ENCODE measurements around the gene GPR3.
A peak's percentile ranks its signal among the peaks of the same experiment; 100 is the strongest.
"Not testable (repeated sequence)": the region's sequence is repeated elsewhere in the genome, so short reads cannot be mapped to it uniquely, and the experiment has no call there.

GPR3 gene

DNA sequence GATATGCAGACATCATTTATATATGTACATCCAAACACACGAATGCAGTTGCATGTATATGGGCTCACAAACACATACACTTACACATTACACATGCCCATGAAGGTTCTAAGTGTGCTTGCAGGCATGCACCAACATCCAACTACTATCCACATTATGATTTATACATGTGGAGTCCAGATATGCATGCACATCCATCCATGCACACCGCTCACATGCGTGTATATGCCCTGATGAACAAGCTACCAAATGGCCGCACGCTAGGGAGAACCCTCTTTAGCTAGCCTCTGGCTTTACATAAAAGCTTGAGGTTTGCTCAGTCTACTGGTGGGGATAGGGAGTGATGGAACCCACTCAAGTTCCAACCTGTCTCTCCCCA lies 8.5 kb downstream of the GPR3 start:
- DNase-seq: no peak

DNA sequence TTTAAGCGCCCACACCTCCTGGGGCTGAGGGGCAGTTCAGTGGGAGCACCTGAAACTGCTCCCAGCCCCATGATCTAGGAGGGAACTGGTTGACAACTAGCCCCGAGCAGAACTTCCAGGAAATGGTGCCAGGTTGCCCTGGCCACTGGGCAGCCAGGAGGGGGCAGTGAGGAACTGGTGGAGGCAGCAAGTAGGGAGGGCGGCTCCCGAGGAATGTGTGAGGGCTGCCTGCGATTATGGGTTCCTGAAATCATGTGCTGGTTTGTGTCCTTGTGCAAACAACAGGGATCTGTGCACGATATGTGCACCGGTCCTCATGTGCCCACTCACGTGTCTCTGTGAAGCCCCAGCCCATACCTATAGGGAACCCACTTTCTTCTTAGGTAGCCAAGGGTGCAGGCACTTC lies 9.9 kb downstream of the GPR3 start:
- peak; percentile 6 for DNase-seq

DNA sequence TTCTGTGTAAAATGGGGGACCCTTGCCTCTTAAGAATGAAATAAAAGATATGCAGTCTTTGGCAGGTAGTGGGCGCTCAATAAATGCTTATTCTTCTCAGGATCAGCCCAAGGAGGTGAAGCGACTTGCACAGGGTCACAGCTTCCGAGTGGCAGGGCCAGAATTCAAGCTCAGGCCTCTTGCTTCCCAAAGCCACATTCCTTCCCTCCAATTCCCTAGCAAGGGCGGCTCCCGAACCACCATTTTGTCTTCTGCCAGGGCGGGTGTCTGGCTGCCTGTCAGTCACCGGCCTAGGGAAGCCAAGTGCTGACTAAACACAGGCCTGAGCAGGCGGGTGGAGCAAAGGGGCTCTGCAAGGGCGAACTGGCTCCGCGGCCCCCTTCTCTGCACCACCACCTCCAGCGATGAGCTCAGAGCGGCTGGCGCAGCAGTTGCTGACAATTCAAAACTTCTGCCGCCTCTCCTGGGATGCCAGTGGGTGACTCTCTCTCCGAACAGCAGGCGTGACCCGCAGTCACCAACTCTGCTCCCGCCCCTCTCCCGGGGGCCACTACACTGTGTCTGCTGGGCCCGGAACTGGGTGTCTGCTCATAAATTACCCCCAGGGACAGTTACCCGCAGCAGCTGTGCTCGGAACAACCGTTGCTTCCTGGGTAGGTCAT lies 10.8 kb downstream of the GPR3 start:
- no peak for DNase-seq

DNA sequence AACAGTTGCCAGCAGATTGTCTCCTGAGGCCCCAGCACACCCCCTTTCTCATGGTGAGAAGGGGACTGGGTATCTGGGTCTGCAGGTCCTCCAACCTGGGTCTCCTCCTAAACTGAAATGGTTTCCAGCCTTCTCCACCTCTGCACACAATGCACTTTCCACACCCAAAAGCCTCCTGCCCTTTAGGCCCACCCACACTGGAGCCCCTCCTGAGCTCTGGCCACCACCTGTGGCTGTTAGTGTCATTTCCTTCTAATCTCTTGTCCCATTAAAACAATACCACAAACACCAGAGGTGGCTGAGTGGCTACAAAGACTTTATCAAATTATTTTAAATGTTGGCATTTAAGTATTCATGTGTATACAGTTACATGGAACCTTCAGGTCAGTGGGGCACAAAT lies 11.5 kb downstream of the GPR3 start:
- no peak for DNase-seq

DNA sequence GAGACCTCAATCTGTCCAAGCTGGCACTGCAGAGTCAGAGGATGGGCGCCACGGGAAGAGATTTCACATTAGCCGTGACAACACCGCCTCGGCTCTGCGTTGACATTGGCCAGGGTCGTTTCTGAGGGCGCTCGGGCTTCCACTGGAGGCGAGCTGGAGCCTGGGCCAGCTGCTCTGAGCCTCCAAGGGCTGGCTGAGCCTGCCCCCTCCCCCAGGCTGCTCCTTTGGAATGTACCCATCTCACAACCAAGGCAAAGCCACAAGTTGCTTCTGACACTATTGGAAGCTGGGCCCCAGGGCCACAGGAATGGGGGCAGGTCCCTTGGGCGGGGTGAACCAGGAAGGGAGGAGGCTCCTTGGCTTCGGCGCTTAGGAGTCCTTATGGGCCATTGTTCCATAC lies 12.7 kb downstream of the GPR3 start:
- no peak for DNase-seq

DNA sequence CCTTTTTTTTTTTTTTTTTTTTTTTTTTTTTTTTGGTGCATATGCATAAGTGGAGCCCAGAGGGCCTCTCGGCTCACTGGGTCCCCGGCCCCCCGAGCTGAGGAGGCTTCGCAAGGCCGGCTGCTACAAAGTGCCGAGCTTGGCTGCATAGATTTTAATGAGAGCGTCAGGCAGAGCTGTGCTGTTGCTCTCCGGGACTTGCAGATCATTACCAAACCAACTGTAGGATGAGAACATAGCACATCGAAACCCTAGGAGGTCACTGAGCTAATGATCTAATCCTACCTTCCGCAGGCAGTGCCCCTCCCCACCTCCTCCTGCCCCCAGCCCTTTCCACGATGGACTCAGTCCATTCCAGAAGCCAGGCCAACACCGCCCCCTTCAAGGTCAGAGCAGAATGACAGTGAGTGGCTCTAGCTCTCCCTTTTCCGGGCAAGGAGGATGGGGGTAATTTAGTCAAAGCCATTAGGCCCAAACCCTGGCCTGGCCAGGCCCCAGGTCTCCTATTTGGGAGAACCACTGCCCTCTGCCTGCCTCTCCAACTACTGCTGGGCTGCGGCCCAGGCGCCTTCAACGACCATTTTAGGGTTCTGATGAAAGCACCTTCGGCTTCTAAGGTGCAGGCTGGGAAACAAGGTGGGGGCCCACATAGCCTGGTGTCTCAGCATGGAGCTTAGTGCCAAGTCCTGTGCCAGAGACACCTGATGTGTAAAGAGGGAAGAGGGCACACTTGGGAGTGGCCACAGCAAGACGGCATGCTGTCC lies 13.4 kb downstream of the GPR3 start:
- DNase-seq: not testable (repeated sequence)

DNA sequence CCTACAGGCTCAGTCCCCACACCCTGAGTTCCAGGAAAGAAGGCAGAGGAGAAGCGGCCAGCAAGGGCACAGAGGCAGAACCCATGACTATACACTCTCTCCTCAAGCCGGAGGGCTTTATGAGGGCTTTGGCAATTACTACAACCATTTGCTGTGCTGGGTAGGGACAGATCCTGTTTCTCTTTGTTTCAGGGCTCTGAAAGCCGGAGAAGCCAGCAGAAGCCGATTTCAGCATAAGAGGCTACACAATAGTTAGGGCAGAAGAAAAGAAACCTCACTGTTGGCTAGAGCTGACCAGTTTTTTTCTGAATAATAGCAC lies 13.9 kb downstream of the GPR3 start:
- peak; percentile 28 for DNase-seq

DNA sequence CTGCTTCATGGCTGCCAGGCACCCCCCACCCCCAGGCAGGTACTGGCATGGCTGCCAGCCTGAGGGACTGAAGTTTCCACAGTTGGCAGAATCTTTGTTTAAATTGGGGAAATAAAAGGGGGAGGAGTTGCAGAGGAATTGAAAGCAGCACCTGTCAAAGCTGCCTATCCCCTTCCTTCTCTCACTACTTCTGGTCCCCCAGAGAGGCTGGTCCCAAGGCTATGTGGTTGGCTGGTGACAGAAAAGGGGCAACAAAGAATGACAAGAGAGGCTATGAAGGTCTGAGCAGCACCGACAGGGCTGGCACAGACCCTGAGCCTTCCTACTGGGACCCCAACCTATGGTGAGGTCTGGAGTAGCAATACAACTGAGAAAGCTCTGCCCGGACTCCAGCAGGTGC lies 14.4 kb downstream of the GPR3 start:
- not testable (repeated sequence) for DNase-seq

DNA sequence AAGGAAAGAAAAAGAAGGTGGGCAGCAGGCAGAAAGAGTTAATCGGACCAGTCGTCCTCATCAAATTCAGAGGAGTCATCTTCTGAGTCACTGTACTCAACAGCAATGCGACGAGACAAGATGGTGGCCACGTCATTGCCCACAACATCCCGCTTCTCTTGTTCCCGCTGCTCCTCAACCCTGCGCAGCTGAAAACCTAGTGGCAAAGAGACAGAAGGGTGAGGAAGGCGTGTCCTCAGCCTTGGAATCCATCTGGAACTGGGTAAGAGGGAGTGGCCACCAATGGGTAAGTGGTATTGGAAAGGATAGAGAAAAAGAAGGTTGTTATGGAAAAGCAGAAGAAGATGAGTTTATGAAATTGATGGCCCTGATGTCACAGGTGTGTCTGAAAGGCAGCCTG lies 15.7 kb downstream of the GPR3 start:
- no peak for DNase-seq

DNA sequence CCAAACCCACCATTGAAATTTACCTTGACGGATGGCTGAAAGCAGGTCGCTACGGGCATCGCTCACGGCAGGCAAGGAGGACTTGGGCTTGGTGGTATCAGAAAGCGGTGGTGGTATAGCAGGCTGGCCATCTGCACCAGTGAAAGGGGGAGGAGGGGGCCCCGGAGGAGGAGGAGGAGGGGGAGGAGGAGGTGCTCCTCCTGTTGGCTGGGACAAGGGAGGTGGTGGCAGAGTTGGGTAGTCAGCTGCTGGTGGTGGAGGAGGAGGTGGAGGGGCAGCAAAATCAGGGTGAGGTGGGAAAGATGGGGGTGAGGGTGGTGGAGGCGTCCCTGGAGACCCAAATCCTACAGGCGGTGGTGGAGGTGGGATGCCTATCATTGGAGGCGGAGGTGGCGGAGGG lies 17.2 kb downstream of the GPR3 start:
- no peak for DNase-seq

DNA sequence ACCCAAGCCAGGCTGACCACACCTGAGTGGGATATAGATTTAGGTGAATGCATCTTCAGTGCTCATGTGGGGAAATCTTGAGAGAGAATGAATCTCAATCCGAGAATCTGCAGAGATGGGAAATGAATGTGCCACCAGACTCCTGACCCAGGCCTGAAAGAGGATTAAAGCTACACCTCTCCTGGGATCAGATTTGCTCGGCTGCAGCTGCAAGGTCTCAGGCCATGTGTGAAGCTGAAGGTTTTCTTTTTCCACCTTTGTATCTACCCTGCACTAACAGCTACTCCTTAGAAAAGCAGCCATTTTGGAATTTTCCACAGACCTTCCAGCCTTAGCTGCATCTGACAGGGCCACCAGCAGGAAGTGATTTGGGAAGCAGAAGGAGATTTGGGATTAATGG lies 18.3 kb downstream of the GPR3 start:
- DNase-seq: no peak

DNA sequence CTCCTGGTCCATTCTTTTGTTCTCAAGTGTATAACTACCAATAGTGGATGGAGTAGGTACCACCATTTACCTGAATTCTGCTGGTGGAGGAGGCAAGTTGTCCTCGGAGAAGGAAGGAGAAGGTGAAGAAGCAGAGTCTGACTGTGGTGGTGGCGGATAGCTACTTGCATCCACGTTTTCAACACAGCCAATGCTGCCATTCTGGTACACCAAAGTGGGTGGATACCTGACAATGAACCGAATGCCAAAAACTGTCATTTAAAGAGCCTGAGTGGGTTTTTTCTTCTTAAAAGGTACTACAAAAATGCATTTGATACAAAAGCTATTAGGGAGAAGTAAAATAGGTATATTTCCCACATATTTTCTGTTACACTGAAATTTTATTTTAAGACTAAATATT lies 20.1 kb downstream of the GPR3 start:
- no peak for DNase-seq

DNA sequence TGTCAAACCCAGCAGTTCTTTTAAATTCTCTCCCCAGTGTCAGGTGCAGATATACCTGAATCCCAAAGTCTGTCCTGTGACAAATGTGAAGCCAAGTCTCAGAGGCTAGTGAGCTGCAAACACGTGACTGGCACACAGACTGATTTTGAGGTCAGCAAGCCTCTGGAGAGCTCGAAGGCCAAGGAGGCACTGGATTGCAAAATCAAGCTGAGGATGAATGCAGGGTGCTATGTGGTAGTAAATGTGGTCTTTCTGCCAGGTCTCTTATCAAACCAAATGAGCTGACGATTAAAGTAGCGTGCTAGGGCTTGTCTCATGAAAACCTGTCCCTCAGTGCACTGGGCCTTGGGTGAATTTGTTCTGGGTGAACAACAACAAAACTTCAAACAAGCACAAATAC lies 20.6 kb downstream of the GPR3 start:
- DNase-seq: no peak

DNA sequence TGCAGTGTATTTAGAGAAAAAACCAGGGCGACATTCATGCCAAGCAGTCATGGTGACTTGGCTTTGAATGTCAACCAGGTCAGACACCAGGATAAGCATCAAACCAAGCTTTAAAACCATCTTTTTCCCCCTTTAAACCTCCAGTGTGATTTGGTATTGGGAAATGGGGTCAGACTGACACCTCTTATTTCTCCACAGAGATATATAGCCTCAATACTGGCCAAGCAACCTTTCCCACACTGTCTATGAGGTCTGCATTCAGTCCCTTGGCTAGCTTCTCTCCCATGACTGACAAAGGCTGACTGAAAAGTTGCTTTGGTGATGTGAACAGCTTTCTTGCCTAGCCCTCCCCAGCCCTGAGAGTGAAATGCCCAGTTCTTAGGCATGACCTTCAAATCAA lies 21.7 kb downstream of the GPR3 start:
- no peak for DNase-seq

DNA sequence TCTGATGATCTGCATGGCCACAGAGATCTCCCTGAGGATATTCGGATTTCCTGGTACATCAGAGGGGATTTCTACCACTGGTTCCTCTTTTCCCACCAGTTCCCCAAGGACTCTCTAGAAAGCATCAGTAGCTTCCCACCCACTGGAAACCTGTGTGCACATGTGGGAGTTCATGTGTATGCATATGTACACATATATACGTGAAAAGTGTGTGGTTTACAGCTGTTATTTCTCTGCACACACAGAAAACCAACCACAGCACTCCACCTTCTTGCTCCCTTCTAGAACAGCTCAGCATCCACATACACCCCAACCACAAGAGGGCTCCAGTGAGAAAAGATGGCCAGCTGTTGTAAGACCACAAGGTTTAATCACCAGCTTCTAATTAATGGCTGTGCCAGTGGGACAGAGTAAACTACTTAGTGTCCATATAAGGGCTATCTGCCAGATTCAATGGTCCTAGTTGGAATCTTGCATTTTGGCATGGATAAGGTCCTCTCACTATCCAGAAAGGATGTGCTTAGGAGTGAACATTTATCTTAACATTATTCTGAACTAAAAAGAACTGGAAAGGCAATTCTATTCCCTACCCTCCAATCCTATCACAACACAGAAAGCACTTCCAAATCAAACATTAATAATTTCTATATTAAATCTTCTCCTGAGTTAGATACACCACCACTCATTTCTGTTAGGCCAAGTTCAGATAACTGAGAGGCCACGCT lies 24.1 kb downstream of the GPR3 start:
- peak; percentile 46 for DNase-seq

DNA sequence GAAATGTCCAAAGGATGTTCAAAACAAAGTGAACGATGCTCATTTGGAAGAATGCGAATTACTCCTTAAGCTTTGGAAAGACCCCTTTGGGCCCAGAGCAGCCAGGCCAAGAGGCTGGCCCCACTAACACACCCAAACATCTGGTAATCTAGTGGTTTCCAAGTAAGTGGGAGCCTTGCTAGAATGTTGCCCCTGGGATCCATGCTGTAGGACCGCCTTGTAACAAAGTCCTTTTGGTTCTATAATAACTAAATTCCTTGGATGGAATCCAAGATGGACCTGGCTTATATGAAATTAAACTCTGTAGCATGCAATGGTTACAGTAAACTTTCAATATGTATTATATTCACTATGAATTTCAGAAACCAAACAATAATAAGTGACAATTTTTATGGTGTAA lies 25.3 kb downstream of the GPR3 start:
- no peak for DNase-seq

DNA sequence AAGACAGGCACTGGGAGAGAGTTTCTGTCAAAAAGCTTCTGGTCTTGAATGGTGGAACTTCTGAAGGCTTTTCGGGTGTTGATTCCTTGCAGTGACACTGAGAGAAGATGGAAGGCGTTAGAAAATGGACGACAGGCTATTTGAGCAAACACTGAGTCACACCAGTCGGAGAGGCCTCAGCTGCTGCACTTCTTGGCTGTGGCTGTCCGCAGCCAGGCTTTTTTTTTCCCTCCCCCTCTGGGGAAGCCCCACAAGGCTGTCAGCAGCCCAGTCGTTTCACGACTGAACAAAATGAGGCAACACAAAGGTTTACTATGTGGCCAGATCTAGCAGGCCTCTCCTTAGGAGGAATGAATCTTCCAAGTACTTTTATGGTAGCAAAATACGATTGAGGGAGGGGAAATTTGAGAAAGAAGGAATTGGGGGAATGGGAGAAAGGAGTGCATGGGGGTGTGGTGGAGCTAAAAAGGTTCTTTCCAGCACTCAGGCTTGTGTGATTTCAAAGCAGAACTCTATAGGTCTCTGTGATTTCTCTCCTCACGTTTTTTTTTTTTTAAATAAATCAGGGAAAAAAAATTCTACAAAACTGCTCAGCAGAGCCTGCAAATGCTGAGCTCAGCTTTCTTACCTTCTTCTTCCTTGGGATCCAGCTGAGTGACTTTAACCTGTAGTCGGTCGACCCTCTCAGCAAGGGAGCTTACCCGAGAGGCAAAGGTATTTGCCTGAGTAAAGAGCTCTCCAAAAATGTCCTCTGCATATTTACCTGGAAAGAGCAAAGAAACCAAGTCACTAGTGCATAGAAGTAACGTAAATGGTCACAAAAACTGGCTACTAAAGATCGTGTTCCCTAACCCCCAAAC lies 26.1 kb downstream of the GPR3 start:
- DNase-seq: peak; percentile 12

DNA sequence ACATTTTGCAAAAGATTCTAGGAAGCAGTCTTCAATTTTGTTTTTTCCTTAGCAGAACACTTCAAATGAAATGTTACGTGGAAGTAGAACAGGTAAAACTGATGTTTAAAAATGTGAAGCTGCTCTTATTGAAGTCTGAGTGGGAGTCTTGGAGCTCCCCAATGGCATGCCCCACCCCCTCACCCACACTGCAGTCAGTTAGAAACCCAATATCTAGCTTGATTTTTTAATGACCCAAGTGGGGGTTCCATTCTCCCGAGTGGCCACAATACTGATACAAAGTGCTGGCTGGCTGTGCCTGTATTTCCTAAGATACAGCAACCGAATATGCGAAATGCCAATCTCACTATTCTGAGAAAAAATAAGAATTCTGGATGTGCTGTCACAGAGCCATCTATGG lies 31.3 kb downstream of the GPR3 start:
- DNase-seq: no peak

DNA sequence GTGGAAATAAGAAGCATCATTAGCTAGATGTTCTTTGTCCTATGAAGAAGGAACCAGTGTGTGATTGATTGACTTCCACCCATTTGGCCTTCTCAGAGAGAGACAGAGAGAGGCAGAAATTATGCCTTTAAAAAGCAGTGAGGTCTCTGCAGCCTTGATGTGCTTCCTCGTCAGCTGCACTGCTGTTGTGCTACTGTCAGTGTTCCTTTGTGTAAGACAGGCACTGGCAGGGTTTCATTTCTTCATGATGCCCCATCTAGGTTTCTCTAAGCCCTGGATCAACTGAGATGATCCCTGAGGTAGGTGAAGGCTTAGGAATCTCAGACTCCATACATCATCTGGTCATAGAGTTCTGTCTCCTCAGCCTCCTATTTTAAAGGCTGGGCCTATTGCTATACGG lies 34.9 kb downstream of the GPR3 start:
- no peak for DNase-seq

DNA sequence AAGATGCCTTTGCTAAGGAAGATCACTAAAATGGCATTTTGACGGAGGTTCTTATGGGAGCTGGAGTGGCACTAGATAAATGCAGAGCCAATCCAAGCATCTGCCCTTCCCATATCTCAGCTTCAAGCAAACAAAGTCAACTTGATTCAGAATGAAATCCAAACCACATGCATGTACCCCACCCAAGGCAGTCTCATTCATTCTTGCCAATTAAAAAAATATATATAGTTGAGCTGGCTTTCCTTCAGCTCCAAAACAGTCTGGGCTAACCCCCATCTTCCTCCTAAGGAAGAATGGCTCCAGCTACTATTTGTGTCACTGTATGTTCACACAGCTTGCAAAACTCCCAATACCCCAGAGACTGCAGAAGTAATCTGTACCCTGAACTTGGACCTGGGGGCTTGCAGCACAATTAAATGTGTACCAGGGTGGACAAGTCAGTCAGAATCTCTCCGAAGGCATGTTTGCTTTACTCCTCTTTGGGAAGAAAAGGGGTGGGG lies 35.4 kb downstream of the GPR3 start:
- DNase-seq: no peak

DNA sequence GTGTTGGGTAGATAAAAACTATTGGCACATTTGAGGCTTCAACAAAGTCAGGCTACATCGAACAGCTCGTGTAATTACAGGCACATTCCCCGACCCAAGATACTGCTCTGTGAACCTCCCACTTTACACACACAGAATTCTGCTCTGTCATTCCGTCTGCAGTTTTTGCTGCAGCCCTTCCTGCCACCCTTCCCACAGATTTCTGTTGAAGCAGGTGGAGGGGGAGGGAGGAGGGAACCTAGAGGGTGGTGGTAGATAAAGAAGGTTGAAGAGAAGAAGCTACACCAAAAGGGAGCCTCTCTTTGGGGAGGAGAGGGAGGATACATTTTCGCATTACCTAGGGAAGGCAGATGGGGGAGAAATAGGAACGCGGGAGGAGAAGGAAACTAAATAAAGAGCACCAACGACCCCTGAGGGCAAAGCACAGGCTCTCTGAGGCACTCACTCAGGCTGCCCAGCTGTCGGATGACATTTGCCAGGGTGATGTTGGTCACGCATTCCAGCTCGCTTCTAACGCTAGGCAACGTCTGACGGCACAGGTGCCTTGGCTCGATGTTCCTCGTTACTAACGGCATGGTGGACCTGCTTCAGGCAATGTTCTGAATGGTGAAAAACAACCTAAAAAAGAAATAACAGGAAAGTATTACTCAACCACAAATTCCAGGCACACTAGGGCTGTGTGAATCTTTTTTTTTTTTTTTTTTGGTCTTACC lies 36.0 kb downstream of the GPR3 start:
- no peak for DNase-seq

DNA sequence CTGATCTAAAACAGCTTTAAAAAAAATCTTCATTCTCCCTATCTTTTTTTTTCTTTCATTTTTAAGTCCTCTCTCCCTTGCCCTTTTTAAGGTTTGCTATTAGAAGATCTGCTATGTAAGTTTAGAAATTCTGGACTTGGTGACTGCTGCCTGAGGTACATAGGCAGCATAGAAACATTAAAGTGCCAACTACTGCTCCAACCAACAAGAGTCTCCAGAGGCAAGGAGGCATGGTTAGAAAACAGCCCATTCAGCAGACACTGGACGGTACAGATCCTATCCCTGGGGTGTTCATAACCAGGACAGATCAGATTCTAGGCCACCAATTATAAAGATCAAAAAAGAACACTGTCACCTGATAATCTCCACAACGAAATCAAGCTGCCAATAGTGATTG lies 36.6 kb downstream of the GPR3 start:
- DNase-seq: no peak

All from NCI-H2029 (cell line).